Tibial nerve (tissue), 3 donors: ENCODE data around the gene CCDC57.
A peak's percentile ranks its signal among the peaks of the same experiment; 100 is the strongest.

ENCODE experiments used
- EP300 ChIP-seq, 2 donors: sonication (generic); formaldehyde crosslinking; IDR thresholded peaks; one replicate each; pipeline ENCODE4 v1.6.1; 2017; ENCODE audit warnings: antibody characterized with exemption in 2 of 2, mild to moderate bottlenecking in 1 of 2
- POLR2A ChIP-seq, 2 donors: fragments of 450-650 bp; IDR thresholded peaks; one replicate each; pipeline ENCODE4 v1.6.1; 2017; ENCODE audit warnings: antibody characterized with exemption in 2 of 2, mild to moderate bottlenecking in 2 of 2, moderate library complexity in 2 of 2

GRCh38 chr17:82231562-82232321 is 19.1 kb upstream of the CCDC57 start:
- peak in 1 of 2 donors; percentile 62 for TF ChIP-seq EP300 (IDR thresholded peaks at IDR 0.05)
- peak in 1 of 2 donors; percentile 27 for TF ChIP-seq POLR2A (IDR thresholded peaks at IDR 0.05)
